Pancreas (tissue), 10 donors: ENCODE measurements around the gene RBM20. TPM values are rescaled to one million over a fixed set of nuclear protein-coding genes. Genes with fewer than 3 reads are reported as not detected.

ENCODE experiments used
- ATAC-seq, 4 donors: fragments of 200-7000 bp; cut with Tn5 transposase; one replicate each; pipeline versions ENCODE4 v1.8.0 to v1.9.1; 2020; ENCODE audit warnings: mild to moderate bottlenecking in 4 of 4, moderate library complexity in 4 of 4
- DNase-seq, 6 donors: peaks; one replicate each; pipeline ENCODE4 v3.0.0-alpha.2; 2020
- FAIRE-seq: peaks from 2 replicates; lab custom pipeline; 2012; peaks lifted over from hg19 to GRCh38; lab: Jason Lieb, UNC
- H3K27ac ChIP-seq, 4 donors: fragments of 200-600 bp; sonication (generic); 1 replicate in 3 of 4; 2 replicates in 1 of 4; pipeline versions ENCODE4 v1.5.0 to v1.8.0; 2020
- H3K27me3 ChIP-seq, 4 donors: fragments of 200-600 bp; one replicate each; pipeline ENCODE4 v1.8.0; 2021
- H3K36me3 ChIP-seq, 3 donors: fragments of 200-600 bp; sonication (generic) in 1 of 3; one replicate each; pipeline versions ENCODE4 v1.5.0 to v1.8.0; 2020 to 2021
- H3K4me1 ChIP-seq, 3 donors: fragments of 200-600 bp; one replicate each; pipeline ENCODE4 v1.8.0; 2021
- H3K4me3 ChIP-seq, 4 donors: fragments of 200-600 bp; sonication (generic) in 2 of 4; one replicate each; pipeline versions ENCODE4 v1.5.0 to v1.8.0; 2020 to 2021
- H3K9me3 ChIP-seq, 4 donors: fragments of 200-600 bp; one replicate each; pipeline ENCODE4 v1.8.0; 2021
- WGBS, 2 donors: extraction: QIAGEN DNeasy Blood & Tissue Kit; methylation state at CpG; one replicate each; pipeline ENCODE4 v1.1.7; 2013; 5-methylcytosine and 5-hydroxymethylcytosine counted together
- intact Hi-C, 3 donors: fragments of 100-400 bp; cut with DNase I; formaldehyde crosslinking; loops; one replicate each; pipeline versions ENCODE4 v1.11.1 to v1.14.2; 2022
- polyA plus RNA-seq, 2 donors: library from polyadenylated mRNA; stranded (reverse); fragments of 200-250 nt; gene quantifications; one replicate each; pipeline ENCODE4 v1.2.3, GENCODE V29; 2013
- total RNA-seq, 6 donors: library from RNA; stranded (reverse); fragmentation: NEBNext Ultra II Directional in 4 of 6; extraction: Animal tissue kit (Norgen Biotek cat#: 25700) in 4 of 6; gene quantifications; one replicate each; pipeline versions ENCODE4 v1.2.1 to v1.2.4, GENCODE V29; 2021 to 2023
- TF ChIP-seq, protein P1 (sequence below), 4 donors: fragments of 200-600 bp; sonication (generic) in 3 of 4; IDR thresholded peaks; one replicate each; pipeline versions ENCODE4 v1.5.0 to v1.8.0; 2021; ENCODE audit warnings: antibody characterized with exemption in 4 of 4
- donor health status: healthy with polysubstance abuse.
- donor health status: DM: no; HTN: no; CAD: no; lungs with moderate emphysema.
- donor health status: DM: no; HTN: no; CAD: no.
- donor health status: control.
- donor health status: control.
- donor health status: Bipolar disorder and iron deficiency.
- donor health status: DM: yes; HTN: yes; CAD: no.
- donor health status: DM: no; HTN: no; CAD: no.
- donor health status: DM: no; HTN: no; CAD: no.
- donor health status: DM: yes; HTN: yes; CAD: no.

Gene RBM20
- total and polyA plus RNA-seq, 8 donors: 0.79 to 23.6 (median 3.7) TPM

DNA sequence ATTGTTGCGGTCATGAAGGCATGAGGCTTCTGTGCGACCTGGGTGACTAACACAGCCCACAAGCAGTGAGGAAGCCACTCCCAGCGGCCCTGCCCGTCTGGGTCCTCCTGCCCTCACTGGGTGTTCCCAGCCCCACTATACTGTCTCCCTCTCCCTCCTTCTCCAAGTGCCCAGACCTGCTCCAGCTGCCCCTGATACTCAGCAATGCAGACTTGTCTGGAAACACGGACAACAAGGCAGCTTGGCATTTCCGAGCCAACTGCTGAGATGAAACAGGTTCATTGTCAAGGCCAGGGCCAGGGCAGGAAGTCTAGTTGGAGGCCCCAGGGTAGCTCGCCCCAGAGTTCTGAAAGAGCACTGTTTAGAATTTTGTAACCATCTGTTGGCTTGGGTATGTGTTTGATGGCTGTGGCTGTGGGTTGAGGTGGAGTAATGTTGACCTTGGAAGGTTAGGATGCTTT lies 95.7 kb downstream of the RBM20 start:
- Histone ChIP-seq H3K36me3 (no peaks in the 10 kb centered on the region), H3K9me3 (no peaks in the 10 kb centered on the region), H3K27me3 (no peaks in the 10 kb centered on the region), H3K4me3 (no peak overlapping the region), H3K27ac (no peak overlapping the region), H3K4me1 (peaks cover 0 to 5% (median 0%) of the 10 kb centered on the region in 3 donors)
- TF ChIP-seq, protein P1, sequence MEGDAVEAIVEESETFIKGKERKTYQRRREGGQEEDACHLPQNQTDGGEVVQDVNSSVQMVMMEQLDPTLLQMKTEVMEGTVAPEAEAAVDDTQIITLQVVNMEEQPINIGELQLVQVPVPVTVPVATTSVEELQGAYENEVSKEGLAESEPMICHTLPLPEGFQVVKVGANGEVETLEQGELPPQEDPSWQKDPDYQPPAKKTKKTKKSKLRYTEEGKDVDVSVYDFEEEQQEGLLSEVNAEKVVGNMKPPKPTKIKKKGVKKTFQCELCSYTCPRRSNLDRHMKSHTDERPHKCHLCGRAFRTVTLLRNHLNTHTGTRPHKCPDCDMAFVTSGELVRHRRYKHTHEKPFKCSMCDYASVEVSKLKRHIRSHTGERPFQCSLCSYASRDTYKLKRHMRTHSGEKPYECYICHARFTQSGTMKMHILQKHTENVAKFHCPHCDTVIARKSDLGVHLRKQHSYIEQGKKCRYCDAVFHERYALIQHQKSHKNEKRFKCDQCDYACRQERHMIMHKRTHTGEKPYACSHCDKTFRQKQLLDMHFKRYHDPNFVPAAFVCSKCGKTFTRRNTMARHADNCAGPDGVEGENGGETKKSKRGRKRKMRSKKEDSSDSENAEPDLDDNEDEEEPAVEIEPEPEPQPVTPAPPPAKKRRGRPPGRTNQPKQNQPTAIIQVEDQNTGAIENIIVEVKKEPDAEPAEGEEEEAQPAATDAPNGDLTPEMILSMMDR (IDR thresholded peaks at IDR 0.05): no peak
- no peak for DNase-seq
- 72 to 80% methylated on average over 7 of the region's 7 CpGs for WGBS, 2 donors
- intact Hi-C loops: loop anchor here in 2 of 3 donors (10.0 kb wide), 2 partner anchors 155 to 165 kb away; no protein-coding TSS in a partner anchor
- no peak for FAIRE-seq
- no peak for ATAC-seq

DNA sequence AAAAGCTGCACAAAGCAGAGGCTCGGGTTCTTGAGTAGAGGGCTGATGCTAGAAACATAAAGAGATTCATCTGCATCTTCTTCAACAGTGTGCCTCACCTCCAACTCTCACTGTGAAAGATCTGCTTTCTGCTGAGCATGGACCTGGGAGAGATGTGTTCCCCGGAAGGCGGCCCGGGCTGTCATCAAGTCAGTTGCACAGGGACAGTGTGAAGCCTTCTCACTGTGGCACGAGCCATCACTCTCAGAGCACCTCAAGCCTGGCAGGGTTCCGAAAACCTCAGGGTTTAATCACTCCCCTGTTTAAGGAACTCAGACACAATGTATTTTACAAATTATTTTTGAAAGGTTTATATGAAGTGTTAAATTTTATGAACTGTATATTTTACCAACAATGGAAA lies 98.7 kb downstream of the RBM20 start:
- ATAC-seq: no peak
- Histone ChIP-seq H3K9me3 (no peaks in the 10 kb centered on the region), H3K4me3 (no peak overlapping the region), H3K27me3 (no peaks in the 10 kb centered on the region), H3K27ac (no peak overlapping the region), H3K4me1 (peaks cover 0 to 5% (median 0%) of the 10 kb centered on the region in 3 donors), H3K36me3 (no peaks in the 10 kb centered on the region)
- no peak for DNase-seq
- WGBS, 2 donors: 93 to 94% methylated on average over 6 of the region's 6 CpGs
- no peak for FAIRE-seq
- intact Hi-C loops: loop anchor here in 2 of 3 donors (10.0 kb wide), 2 partner anchors 152 to 162 kb away; no protein-coding TSS in a partner anchor
- TF ChIP-seq, protein P1 (IDR thresholded peaks at IDR 0.05): no peak

DNA sequence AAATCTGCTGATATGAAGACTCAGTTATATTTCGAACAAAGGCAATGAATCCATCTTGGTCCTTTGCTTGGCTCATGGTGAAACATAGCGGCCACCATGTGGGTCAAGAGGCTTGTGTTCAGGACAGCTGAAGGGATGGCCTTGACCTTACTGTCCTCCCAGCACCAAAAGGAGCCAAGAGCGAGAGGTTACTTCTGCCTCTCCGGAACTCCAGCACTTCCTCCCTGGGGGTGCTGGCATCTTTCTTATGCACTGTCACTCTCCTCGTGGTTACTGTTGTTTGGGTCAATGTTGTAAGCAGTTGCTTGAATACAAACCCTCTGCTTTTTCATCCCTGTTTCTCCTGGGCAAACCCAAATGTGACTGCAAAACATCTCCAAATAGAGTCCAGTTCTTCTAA lies 100.6 kb downstream of the RBM20 start:
- WGBS, 2 donors: 63 to 68% methylated on average over 5 of the region's 5 CpGs
- no peak for FAIRE-seq
- no peak overlapping the region for H3K4me3 ChIP-seq

DNA sequence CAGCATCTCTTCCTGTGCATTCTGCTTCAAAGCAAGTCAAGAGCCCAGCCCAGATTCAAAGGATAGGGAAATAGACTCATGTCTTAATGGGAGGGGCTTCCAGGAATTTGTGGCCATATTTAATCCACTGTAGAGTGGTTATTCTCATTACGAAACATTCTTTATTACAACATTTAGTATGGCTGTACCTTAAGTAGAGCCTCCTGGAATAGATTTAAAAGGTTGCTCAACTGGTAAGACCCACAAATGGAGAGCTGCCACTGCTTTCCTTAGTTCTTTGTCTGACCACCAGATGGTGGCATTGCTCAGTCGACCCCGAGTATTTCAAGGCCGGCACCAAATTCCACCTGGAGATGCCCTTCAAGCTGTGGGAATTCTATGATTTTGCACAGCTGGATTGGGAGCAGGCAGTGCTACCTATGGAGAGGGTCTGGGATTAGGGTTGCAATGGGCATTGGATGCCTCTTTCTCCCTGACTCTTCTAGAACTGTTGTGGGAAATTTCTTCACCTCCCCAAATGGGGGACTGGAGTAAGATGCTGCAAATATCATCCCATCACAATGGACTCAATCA lies 102.2 kb downstream of the RBM20 start:
- peak; percentile 92 to 99 (median 98) for ATAC-seq

More for the DNA sequence above, 100.6 kb downstream of the RBM20 start:
- ATAC-seq: no peak
- no peaks in the 10 kb centered on the region for H3K36me3 ChIP-seq
- H3K9me3 ChIP-seq: no peaks in the 10 kb centered on the region
- intact Hi-C loops: loop anchor here in 2 of 3 donors (10.0 kb wide), 2 partner anchors 150 to 160 kb away; no protein-coding TSS in a partner anchor
- H3K27me3 ChIP-seq: no peaks in the 10 kb centered on the region
- H3K27ac ChIP-seq: no peak overlapping the region
- TF ChIP-seq, protein P1 (IDR thresholded peaks at IDR 0.05): no peak
- H3K4me1 ChIP-seq: no peaks in the 10 kb centered on the region
- no peak for DNase-seq

More for the DNA sequence above, 102.2 kb downstream of the RBM20 start:
- 0 to 2% methylated on average over 4 of the region's 4 CpGs for WGBS, 2 donors
- Histone ChIP-seq H3K27me3 (no peaks in the 10 kb centered on the region), H3K36me3 (no peaks in the 10 kb centered on the region), H3K9me3 (no peaks in the 10 kb centered on the region), H3K27ac (no peak overlapping the region), H3K4me3 (no peak overlapping the region), H3K4me1 (no peaks in the 10 kb centered on the region)
- TF ChIP-seq, protein P1 (IDR thresholded peaks at IDR 0.05): peak; percentile 58 to 75 (median 64)
- intact Hi-C loops: loop anchor here in 2 of 3 donors (10.0 kb wide), 2 partner anchors 148 to 158 kb away; no protein-coding TSS in a partner anchor
- DNase-seq: peak in 5 of 6 donors; percentile 63 to 87 (median 73)
- peak; percentile 49 for FAIRE-seq
